HEK293T (cell line): ENCODE results near the gene PHACTR3.

ENCODE experiments used
- FOXK2 ChIP-seq: fragments of 450-650 bp; IDR thresholded peaks from 2 replicates; pipeline ENCODE4 v1.6.1; 2016; ENCODE audit warnings: mild to moderate bottlenecking
- SP1 ChIP-seq: fragments of 450-650 bp; IDR thresholded peaks from 2 replicates; pipeline ENCODE4 v1.6.1; 2017

- TF ChIP-seq FOXK2 (no peak), SP1 (no peak)
These were observed 92.1 kb downstream of the PHACTR3 start for GRCh38 chr20:59696476-59696875.
